IMR-90 (cell line): Measurements from ENCODE around the gene DGKD. TPM values are rescaled to one million over a fixed set of nuclear protein-coding genes. Genes with fewer than 3 reads are reported as not detected.

ENCODE experiments used
- ATAC-seq: fragments of 200-7000 bp; cut with Tn5 transposase; 2 replicates; pipeline ENCODE4 v1.9.1; 2020; ENCODE audit warnings: low read depth, mild to moderate bottlenecking, moderate library complexity
- BruUV-seq: library from RNA; stranded (reverse); fragments of 400-500 nt; replicated peaks from 2 replicates; lab custom pipeline; 2021; lab: Mats Ljungman, UMichigan
- CTCF ChIA-PET: fragments of 300-600 bp; formaldehyde crosslinking; extraction: SDS; loops from one replicate; lab custom pipeline; 2021; ENCODE audit warnings: antibody characterized with exemption; lab: Yijun Ruan, JAX
- POLR2A ChIA-PET: fragments of 300-600 bp; sonication (Branson Sonifier 250); formaldehyde crosslinking; loops from one replicate; lab custom pipeline; 2022; ENCODE audit warnings: antibody characterized with exemption; ENCODE audit not compliant: unreplicated experiment; lab: Charles Lee
- DNase-seq: peaks from one replicate; pipeline ENCODE4 v3.0.0; 2013
- H2AFZ ChIP-seq: replicated peaks from 2 replicates; pipeline ENCODE3; 2013; ENCODE audit warnings: low read length, mild to moderate bottlenecking; ENCODE audit not compliant: poor library complexity
- H2AK5ac ChIP-seq: 2 replicates; pipeline ENCODE4 v1.6.1; 2013; ENCODE audit warnings: low read depth, low read length, inconsistent platforms
- H2AK9ac ChIP-seq: replicated peaks from 2 replicates; pipeline ENCODE3; 2013; ENCODE audit warnings: mild to moderate bottlenecking, low read depth, low read length, moderate library complexity; ENCODE audit not compliant: poor library complexity
- H2BK120ac ChIP-seq: 2 replicates; pipeline ENCODE4 v1.6.1; 2013; ENCODE audit warnings: low read depth, low read length, inconsistent platforms
- H2BK15ac ChIP-seq: 3 replicates; pipeline ENCODE4 v1.6.1; 2013; ENCODE audit warnings: low read depth, low read length, inconsistent platforms
- H2BK20ac ChIP-seq: 2 replicates; pipeline ENCODE4 v1.6.1; 2013; ENCODE audit warnings: low read depth, mild to moderate bottlenecking, inconsistent platforms, low read length, moderate library complexity
- H2BK5ac ChIP-seq: 2 replicates; pipeline ENCODE4 v1.6.1; 2013; ENCODE audit warnings: mild to moderate bottlenecking, low read depth, low read length, inconsistent platforms; ENCODE audit not compliant: poor library complexity, severe bottlenecking
- H3K14ac ChIP-seq: replicated peaks from 2 replicates; pipeline ENCODE4 v1.6.1; 2013; ENCODE audit warnings: low read depth, low read length, inconsistent platforms
- H3K18ac ChIP-seq: 2 replicates; pipeline ENCODE4 v1.6.1; 2013; ENCODE audit warnings: low read depth, low read length, control low read depth
- H3K23ac ChIP-seq: 2 replicates; pipeline ENCODE4 v1.6.1; 2013; ENCODE audit warnings: low read depth, low read length, inconsistent platforms
- H3K27ac ChIP-seq: 2 replicates; pipeline ENCODE4 v1.5.1; 2013; ENCODE audit warnings: mild to moderate bottlenecking, control low read depth, low read length; ENCODE audit not compliant: insufficient read depth
- H3K27me3 ChIP-seq: 2 replicates; pipeline ENCODE4 v1.6.1; 2013; ENCODE audit warnings: low read length; ENCODE audit not compliant: control insufficient read depth, insufficient read depth
- H3K36me3 ChIP-seq: 2 replicates; pipeline ENCODE4 v1.6.1; 2013; ENCODE audit warnings: low read length, mixed read lengths; ENCODE audit not compliant: control insufficient read depth, insufficient read depth
- H3K4ac ChIP-seq: 2 replicates; pipeline ENCODE4 v1.6.1; 2013; ENCODE audit warnings: low read depth, low read length, inconsistent platforms
- H3K4me1 ChIP-seq: 2 replicates; pipeline ENCODE4 v1.6.1; 2013; ENCODE audit warnings: low read length, mixed read lengths; ENCODE audit not compliant: control insufficient read depth, insufficient read depth
- H3K4me2 ChIP-seq: 2 replicates; pipeline ENCODE4 v1.6.1; 2013; ENCODE audit warnings: low read depth, mild to moderate bottlenecking, control low read depth, low read length, moderate library complexity
- H3K4me3 ChIP-seq: 2 replicates; pipeline ENCODE4 v1.5.1; 2013; ENCODE audit warnings: low read depth, mild to moderate bottlenecking, control low read depth, low read length, moderate library complexity; ENCODE audit not compliant: insufficient read depth
- H3K56ac ChIP-seq: 2 replicates; pipeline ENCODE4 v1.6.1; 2013; ENCODE audit warnings: low read length, inconsistent platforms; ENCODE audit not compliant: insufficient read depth; ENCODE audit errors: extremely low read depth
- H3K79me1 ChIP-seq, 2 experiments: 2 replicates each; pipeline ENCODE4 v1.6.1; 2013; ENCODE audit warnings: low read length in 2 of 2, inconsistent platforms in 1 of 2, low read depth in 1 of 2
- H3K9ac ChIP-seq: 2 replicates; pipeline ENCODE4 v1.6.1; 2013; ENCODE audit warnings: low read depth, low read length, control low read depth
- H3K9me1 ChIP-seq: 2 replicates; pipeline ENCODE4 v1.6.1; 2013; ENCODE audit warnings: low read length, inconsistent platforms; ENCODE audit not compliant: insufficient read depth
- H3K9me3 ChIP-seq: 2 replicates; pipeline ENCODE4 v1.6.1; 2013; ENCODE audit warnings: low read length; ENCODE audit not compliant: control insufficient read depth, insufficient read depth
- H4K20me1 ChIP-seq: 2 replicates; pipeline ENCODE4 v1.6.1; 2013; ENCODE audit warnings: low read length, inconsistent platforms; ENCODE audit not compliant: insufficient read depth
- H4K5ac ChIP-seq: 2 replicates; pipeline ENCODE4 v1.6.1; 2013; ENCODE audit warnings: mild to moderate bottlenecking, low read depth, low read length, control low read depth
- H4K8ac ChIP-seq, 2 experiments: 2 replicates each; pipeline ENCODE4 v1.6.1; 2013; ENCODE audit warnings: low read depth in 2 of 2, low read length in 2 of 2, control low read depth in 1 of 2, inconsistent platforms in 1 of 2
- H4K91ac ChIP-seq: 2 replicates; pipeline ENCODE4 v1.6.1; 2013; ENCODE audit warnings: low read depth, low read length, inconsistent platforms; ENCODE audit not compliant: insufficient read depth
- ELK1 ChIP-seq: fragments of 150-350 bp; IDR thresholded peaks from 2 replicates; pipeline ENCODE4 v1.6.1; 2016; ENCODE audit warnings: low read depth, mild to moderate bottlenecking, low read length, moderate library complexity, borderline replicate concordance
- MXI1 ChIP-seq: IDR thresholded peaks from 2 replicates; pipeline ENCODE4 v1.6.1; 2012; ENCODE audit warnings: low read depth, mild to moderate bottlenecking, low read length, moderate library complexity, borderline replicate concordance
- NFE2L2 ChIP-seq: fragments of 150-350 bp; IDR thresholded peaks from 2 replicates; pipeline ENCODE4 v1.6.1; 2016; ENCODE audit warnings: low read depth, mild to moderate bottlenecking, low read length
- POLR2A ChIP-seq: IDR thresholded peaks from 2 replicates; pipeline ENCODE4 v1.6.1; 2012; ENCODE audit warnings: mild to moderate bottlenecking, low read depth, low read length
- SMC3 ChIP-seq: fragments of 150-350 bp; IDR thresholded peaks from 2 replicates; pipeline ENCODE4 v1.6.1; 2016; ENCODE audit warnings: low read depth, mild to moderate bottlenecking, antibody characterized with exemption, low read length, moderate library complexity
- USF2 ChIP-seq: fragments of 150-350 bp; IDR thresholded peaks from 2 replicates; pipeline ENCODE4 v1.6.1; 2017; ENCODE audit warnings: mild to moderate bottlenecking, antibody characterized with exemption, low read length, low read depth
- WGBS, 2 experiments: methylation state at CpG; one replicate each; pipeline versions ENCODE4 v1.1.5 to v1.1.7; 2013; ENCODE audit warnings: missing lambda C conversion rate in 2 of 2; ENCODE audit not compliant: insufficient read length in 1 of 2; ENCODE audit errors: extremely low coverage in 2 of 2; 5-methylcytosine and 5-hydroxymethylcytosine counted together
- dilution Hi-C: fragments of 300-500 bp; cut with HindIII; formaldehyde crosslinking; loops from one replicate; pipeline ENCODE4 v1.14.3; 2018; ENCODE audit warnings: low sequenced_read_pairs; ENCODE audit not compliant: unreplicated experiment
- in situ Hi-C: fragments of 300-500 bp; cut with MboI; formaldehyde crosslinking; loops from 3 replicates; pipeline ENCODE4 v1.14.3; 2019; ENCODE audit warnings: low sequenced_read_pairs, inconsistent platforms, mixed read lengths
- intact Hi-C: fragments of 100-400 bp; cut with micrococcal nuclease; formaldehyde crosslinking; loops from 2 replicates; pipeline ENCODE4 v1.10.0; 2022
- polyA plus RNA-seq, 3 experiments: library from polyadenylated mRNA; depleted of rRNA; stranded (reverse); fragments of >200 nt; gene quantifications; 2 replicates each; pipeline ENCODE4 v1.2.3, GENCODE V29; 2012; ENCODE audit warnings: low replicate concordance in 1 of 3
- total RNA-seq: library from RNA; depleted of rRNA; stranded (reverse); fragments of >200 nt; gene quantifications from 2 replicates; pipeline ENCODE4 v1.2.3, GENCODE V29; 2012

The DGKD gene
- total and polyA plus RNA-seq, 2 of the 4 experiments (the other 2 are of a cell fraction), result 6.5 to 10.1 TPM

GRCh38 chr2:233482616-233483015 is 128.3 kb downstream of the DGKD start:
- no peak overlapping the region for H3K9ac ChIP-seq
- no peak overlapping the region for H2AFZ ChIP-seq
- in situ Hi-C loops, result no loop called here
- no peak overlapping the region for H4K5ac ChIP-seq
- intact Hi-C loops, result no loop called here
- H2BK120ac ChIP-seq, result no peak overlapping the region
- no peaks in the 10 kb centered on the region for H3K27me3 ChIP-seq
- H3K56ac ChIP-seq, result no peak overlapping the region
- peaks cover 0 to 4% of the 10 kb centered on the region in 2 experiments; a peak in 1 of 4 replicates for H3K79me1 ChIP-seq
- no TSS peak for BruUV-seq
- no peak overlapping the region for H4K91ac ChIP-seq
- H2BK5ac ChIP-seq, result no peak overlapping the region
- no peak overlapping the region for H3K4me3 ChIP-seq
- H3K4me1 ChIP-seq, result peaks cover 8% of the 10 kb centered on the region
- H4K20me1 ChIP-seq, result no peaks in the 10 kb centered on the region; the same call in 1 of the 2 replicates
- dilution Hi-C loops, result no loop called here
- POLR2A ChIA-PET, result no interaction called here
- H3K9me3 ChIP-seq, result no peaks in the 10 kb centered on the region
- H2AK5ac ChIP-seq, result no peak overlapping the region
- H3K27ac ChIP-seq, result no peak overlapping the region
- no peak for TF ChIP-seq POLR2A
- no peak for TF ChIP-seq USF2
- TF ChIP-seq ELK1, result no peak
- no peak for TF ChIP-seq NFE2L2
- no peak for TF ChIP-seq SMC3
- no peak for TF ChIP-seq MXI1
- no peak overlapping the region for H3K18ac ChIP-seq
- H3K4ac ChIP-seq, result no peak overlapping the region
- H3K9me1 ChIP-seq, result peaks cover 13% of the 10 kb centered on the region
- CTCF ChIA-PET, result interaction anchor here (0.6 to 0.7 kb wide), 3 partner anchors 13 to 245 kb away, joined by 3 to 4 read pairs (median 3); no protein-coding TSS in a partner anchor
- peaks cover 32% of the 10 kb centered on the region for H3K36me3 ChIP-seq
- no peak overlapping the region for H2AK9ac ChIP-seq
- no peak for ATAC-seq
- no peak overlapping the region for H2BK20ac ChIP-seq
- H3K14ac ChIP-seq, result no peak overlapping the region
- no peak overlapping the region for H2BK15ac ChIP-seq
- 100% methylated on average over 2 of the region's 5 CpGs; no CpG with 5 or more reads in 1 of the 2 experiments for WGBS, 2 experiments
- H3K4me2 ChIP-seq, result no peak overlapping the region
- H3K23ac ChIP-seq, result no peak overlapping the region
- no peak for DNase-seq
- H4K8ac ChIP-seq, result no peak overlapping the region
